Measurements from ENCODE around the gene NR3C2. TPM values are rescaled to one million over a fixed set of nuclear protein-coding genes. Genes with fewer than 3 reads are reported as not detected.

NR3C2 gene
- total and polyA plus RNA-seq, 3 experiments from 2014 or later: 5.7 to 7.3 (median 6.3) TPM

DNA sequence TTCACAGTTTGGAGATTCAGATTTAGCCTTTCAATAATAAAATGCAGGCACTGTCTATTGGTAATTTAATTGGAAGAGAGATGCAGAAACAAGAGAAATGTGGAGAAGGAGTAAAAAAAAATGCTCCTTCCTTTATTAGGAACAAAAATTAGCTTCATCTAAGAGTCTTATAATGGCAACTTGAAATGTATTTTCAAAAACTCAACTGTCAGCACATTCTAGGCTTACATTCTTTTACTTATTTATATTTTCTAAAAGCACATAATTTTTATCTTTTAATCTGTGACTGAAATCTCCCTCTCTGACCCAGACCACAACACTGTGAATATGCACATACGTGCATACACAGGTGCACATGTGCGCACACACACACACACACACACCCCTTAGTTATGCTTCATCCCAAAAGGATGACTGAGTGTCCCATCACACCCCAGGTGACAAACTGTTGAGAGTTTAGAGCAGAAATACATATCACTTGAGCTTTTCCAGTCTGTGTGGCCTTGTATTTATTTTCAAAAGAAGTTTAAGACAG is 29.7 kb downstream of the NR3C2 start:
- H3K4me1 Mint-ChIP-seq: peaks cover 32 to 68% (median 46%) of the 10 kb centered on the region in 3 donors
- no peaks in the 10 kb centered on the region for H3K9me3 ChIP-seq (ENCODE audit: low read length)
- DNase-seq: no peak
- ChIA-PET CTCF (no interaction called here), POLR2A (no interaction called here)
- H3K27me3 Mint-ChIP-seq: no peaks in the 10 kb centered on the region
- no peaks in the 10 kb centered on the region for H3K4me1 ChIP-seq (ENCODE audit: insufficient read depth, low read length)
- H3K36me3 ChIP-seq (ENCODE audit: insufficient read depth, low read length): no peaks in the 10 kb centered on the region
- H3K4me3 ChIP-seq (ENCODE audit: low read length): no peak overlapping the region
- H3K36me3 Mint-ChIP-seq: peaks cover 0 to 6% (median 0%) of the 10 kb centered on the region in 3 donors
- H3K27me3 ChIP-seq (ENCODE audit: insufficient read depth, low read length, poor library complexity, severe bottlenecking): no peaks in the 10 kb centered on the region
- no peak overlapping the region for H3K27ac Mint-ChIP-seq
- no peak overlapping the region for H3K4me3 Mint-ChIP-seq
- no peaks in the 10 kb centered on the region for H3K9me3 Mint-ChIP-seq
- H3K27ac ChIP-seq (ENCODE audit: low read depth, low read length): no peak overlapping the region

DNA sequence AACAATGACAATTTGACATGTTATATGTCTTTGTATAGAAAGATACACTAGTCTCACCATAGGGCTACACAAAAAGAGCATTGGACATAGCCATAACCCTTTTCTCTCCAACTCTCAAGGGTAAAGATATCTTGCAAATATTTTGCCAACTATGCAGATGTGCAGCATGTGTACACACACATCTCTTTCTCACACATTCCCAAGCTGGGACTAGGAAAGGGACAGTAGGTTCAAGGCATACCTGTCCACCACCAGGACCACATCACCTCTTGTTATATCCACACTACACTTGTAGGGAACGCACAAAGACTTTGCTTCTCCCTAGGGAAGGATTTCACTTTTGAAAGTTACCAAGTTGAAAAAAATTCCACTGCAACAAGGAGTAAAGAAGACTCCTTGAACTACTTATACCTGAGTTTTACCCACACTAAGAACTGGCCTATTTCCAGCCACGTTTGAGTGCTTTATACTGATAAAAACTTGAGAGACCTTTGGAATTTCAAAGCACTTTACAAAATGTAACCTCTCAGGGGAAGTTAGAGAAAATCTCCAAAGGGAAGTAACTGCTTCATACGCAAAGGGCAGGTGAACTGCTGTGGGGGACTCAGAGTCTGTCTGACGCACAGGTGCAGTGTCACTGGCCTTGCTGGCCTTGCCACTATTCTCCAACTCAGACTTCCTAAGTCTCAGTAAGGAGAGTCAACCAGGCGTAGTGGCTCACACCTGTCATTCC is 36.9 kb downstream of the NR3C2 start:
- no peak for DNase-seq
- H3K36me3 Mint-ChIP-seq: peaks cover 0 to 3% (median 0%) of the 10 kb centered on the region in 3 donors
- peaks cover 10 to 47% (median 13%) of the 10 kb centered on the region in 3 donors for H3K4me1 Mint-ChIP-seq
- POLR2A ChIA-PET: no interaction called here
- CTCF ChIA-PET: no interaction called here
- H3K4me3 ChIP-seq (ENCODE audit: low read length): no peak overlapping the region
- H3K4me1 ChIP-seq (ENCODE audit: insufficient read depth, low read length): no peaks in the 10 kb centered on the region
- H3K9me3 Mint-ChIP-seq: no peaks in the 10 kb centered on the region
- H3K4me3 Mint-ChIP-seq: no peak overlapping the region
- peak overlapping the region in 1 of 8 donors; percentile 6 for H3K27ac Mint-ChIP-seq
- H3K27me3 ChIP-seq (ENCODE audit: insufficient read depth, low read length, poor library complexity, severe bottlenecking): no peaks in the 10 kb centered on the region
- no peaks in the 10 kb centered on the region for H3K9me3 ChIP-seq (ENCODE audit: low read length)
- no peaks in the 10 kb centered on the region for H3K27me3 Mint-ChIP-seq
- H3K36me3 ChIP-seq (ENCODE audit: insufficient read depth, low read length): no peaks in the 10 kb centered on the region
- H3K27ac ChIP-seq (ENCODE audit: low read depth, low read length): no peak overlapping the region

DNA sequence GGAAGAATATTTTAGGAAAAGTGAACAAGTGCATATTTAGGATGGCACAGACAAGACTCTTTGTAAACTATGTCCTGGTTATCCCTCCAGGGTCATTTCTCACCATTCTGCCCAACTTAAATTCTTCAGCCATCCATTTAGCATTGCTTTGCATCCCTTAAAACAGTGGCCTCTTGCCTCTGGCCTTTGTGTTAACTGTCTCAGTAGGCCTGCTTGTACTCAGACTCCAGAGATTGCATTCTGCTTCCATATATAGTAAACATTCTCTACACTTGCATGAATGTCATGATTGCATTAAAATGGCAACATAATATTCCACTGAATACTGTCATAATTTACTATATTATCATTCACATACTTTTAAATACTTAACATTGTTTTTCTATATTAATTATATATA is 43.2 kb downstream of the NR3C2 start:
- H3K4me3 Mint-ChIP-seq: no peak overlapping the region
- H3K9me3 Mint-ChIP-seq: no peaks in the 10 kb centered on the region
- no peak overlapping the region for H3K27ac Mint-ChIP-seq
- DNase-seq: no peak
- Histone ChIP-seq H3K27me3 (ENCODE audit: insufficient read depth, low read length, poor library complexity, severe bottlenecking) (no peaks in the 10 kb centered on the region), H3K27ac (ENCODE audit: low read depth, low read length) (no peak overlapping the region), H3K36me3 (ENCODE audit: insufficient read depth, low read length) (no peaks in the 10 kb centered on the region), H3K4me1 (ENCODE audit: insufficient read depth, low read length) (no peaks in the 10 kb centered on the region), H3K9me3 (ENCODE audit: low read length) (no peaks in the 10 kb centered on the region), H3K4me3 (ENCODE audit: low read length) (no peak overlapping the region)
- POLR2A ChIA-PET: no interaction called here
- CTCF ChIA-PET: interaction anchor here (1.0 kb wide), 1 partner anchor 17 kb away, joined by 3 read pairs; no protein-coding TSS in a partner anchor
- H3K4me1 Mint-ChIP-seq: peaks cover 13 to 60% (median 23%) of the 10 kb centered on the region in 3 donors
- H3K36me3 Mint-ChIP-seq: no peaks in the 10 kb centered on the region
- no peaks in the 10 kb centered on the region for H3K27me3 Mint-ChIP-seq

GRCh38 chr4:148397771-148398170 is 44.4 kb downstream of the NR3C2 start:
- Histone ChIP-seq H3K27ac (ENCODE audit: low read depth, low read length) (no peak overlapping the region), H3K9me3 (ENCODE audit: low read length) (no peaks in the 10 kb centered on the region), H3K36me3 (ENCODE audit: insufficient read depth, low read length) (no peaks in the 10 kb centered on the region), H3K27me3 (ENCODE audit: insufficient read depth, low read length, poor library complexity, severe bottlenecking) (no peaks in the 10 kb centered on the region), H3K4me3 (ENCODE audit: low read length) (no peak overlapping the region), H3K4me1 (ENCODE audit: insufficient read depth, low read length) (no peaks in the 10 kb centered on the region)
- Mint-ChIP-seq H3K4me1 (peaks cover 13 to 64% (median 26%) of the 10 kb centered on the region in 3 donors), H3K27me3 (no peaks in the 10 kb centered on the region), H3K4me3 (no peak overlapping the region), H3K27ac (peak overlapping the region in 1 of 8 donors; percentile 7), H3K36me3 (no peaks in the 10 kb centered on the region), H3K9me3 (no peaks in the 10 kb centered on the region)
- DNase-seq: no peak
- CTCF ChIA-PET: no interaction called here
- POLR2A ChIA-PET: no interaction called here

- no peaks in the 10 kb centered on the region for H3K27me3 Mint-ChIP-seq
- Histone ChIP-seq H3K4me3 (ENCODE audit: low read length) (no peak overlapping the region), H3K36me3 (ENCODE audit: insufficient read depth, low read length) (no peaks in the 10 kb centered on the region), H3K4me1 (ENCODE audit: insufficient read depth, low read length) (no peaks in the 10 kb centered on the region), H3K9me3 (ENCODE audit: low read length) (no peaks in the 10 kb centered on the region), H3K27me3 (ENCODE audit: insufficient read depth, low read length, poor library complexity, severe bottlenecking) (no peaks in the 10 kb centered on the region), H3K27ac (ENCODE audit: low read depth, low read length) (no peak overlapping the region)
- H3K4me3 Mint-ChIP-seq: no peak overlapping the region
- ChIA-PET POLR2A (no interaction called here), CTCF (no interaction called here)
- no peaks in the 10 kb centered on the region for H3K36me3 Mint-ChIP-seq
- H3K27ac Mint-ChIP-seq: peak overlapping the region in 2 of 8 donors; percentile 32 to 50
- H3K9me3 Mint-ChIP-seq: no peaks in the 10 kb centered on the region
- no peak for DNase-seq
- peaks cover 16 to 68% (median 29%) of the 10 kb centered on the region in 3 donors for H3K4me1 Mint-ChIP-seq
These were observed 45.1 kb downstream of the NR3C2 start for GRCh38 chr4:148396986-148397673.

DNA sequence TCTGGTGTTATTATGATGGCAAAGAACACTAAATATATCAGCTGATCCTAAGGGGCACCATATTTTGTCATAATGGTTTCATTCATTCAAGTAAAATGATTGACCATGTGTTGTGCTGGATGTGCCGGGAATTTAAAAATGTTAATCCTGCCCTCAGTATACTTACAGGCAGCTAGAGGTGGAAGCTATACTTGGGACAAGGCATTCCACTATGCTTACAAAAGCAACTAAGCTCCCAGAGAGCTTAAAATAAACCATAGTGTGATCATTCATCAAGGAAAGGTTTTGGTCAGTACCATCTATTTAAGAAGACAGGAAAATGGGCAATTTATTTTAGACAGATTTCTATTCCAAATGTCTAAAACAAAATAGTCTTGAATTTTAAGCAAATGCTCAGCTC is 46.4 kb downstream of the NR3C2 start:
- Histone ChIP-seq H3K27ac (ENCODE audit: low read depth, low read length) (no peak overlapping the region), H3K9me3 (ENCODE audit: low read length) (no peaks in the 10 kb centered on the region), H3K36me3 (ENCODE audit: insufficient read depth, low read length) (no peaks in the 10 kb centered on the region), H3K4me3 (ENCODE audit: low read length) (no peak overlapping the region), H3K4me1 (ENCODE audit: insufficient read depth, low read length) (no peaks in the 10 kb centered on the region), H3K27me3 (ENCODE audit: insufficient read depth, low read length, poor library complexity, severe bottlenecking) (no peaks in the 10 kb centered on the region)
- POLR2A ChIA-PET: interaction anchor here (1.1 kb wide), 1 partner anchor 47 kb away, joined by 9 read pairs; no protein-coding TSS in a partner anchor
- Mint-ChIP-seq H3K36me3 (no peaks in the 10 kb centered on the region), H3K4me3 (no peak overlapping the region), H3K9me3 (no peaks in the 10 kb centered on the region), H3K27me3 (no peaks in the 10 kb centered on the region), H3K4me1 (peaks cover 19 to 72% (median 29%) of the 10 kb centered on the region in 3 donors), H3K27ac (no peak overlapping the region)
- CTCF ChIA-PET: no interaction called here
- no peak for DNase-seq

DNA sequence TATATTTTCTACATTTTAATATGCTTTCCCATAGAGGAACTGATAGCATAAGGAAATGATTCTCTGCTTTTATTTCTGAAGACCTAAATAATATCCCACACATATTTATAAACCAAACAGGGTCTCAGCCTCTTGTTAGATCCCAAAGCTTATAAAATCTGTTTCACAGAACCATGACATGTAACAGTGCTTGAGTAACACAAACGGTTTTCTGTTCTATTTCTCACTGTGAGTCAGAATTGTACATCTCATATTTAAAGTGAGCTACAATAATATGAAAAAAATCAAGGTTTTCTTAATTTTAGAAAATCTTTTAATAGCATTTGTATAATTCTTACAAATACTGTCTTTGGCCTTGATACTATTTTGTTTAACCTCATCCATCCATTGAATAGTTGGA is 51.2 kb downstream of the NR3C2 start:
- H3K4me1 ChIP-seq (ENCODE audit: insufficient read depth, low read length): peaks cover 3% of the 10 kb centered on the region
- peaks cover 0 to 1% (median 0%) of the 10 kb centered on the region in 3 donors for H3K36me3 Mint-ChIP-seq
- no peak overlapping the region for H3K4me3 Mint-ChIP-seq
- no peak overlapping the region for H3K27ac ChIP-seq (ENCODE audit: low read depth, low read length)
- H3K27me3 Mint-ChIP-seq: no peaks in the 10 kb centered on the region
- no peaks in the 10 kb centered on the region for H3K9me3 Mint-ChIP-seq
- H3K27ac Mint-ChIP-seq: no peak overlapping the region
- no peaks in the 10 kb centered on the region for H3K9me3 ChIP-seq (ENCODE audit: low read length)
- no peaks in the 10 kb centered on the region for H3K36me3 ChIP-seq (ENCODE audit: insufficient read depth, low read length)
- ChIA-PET CTCF (no interaction called here), POLR2A (no interaction called here)
- no peak for DNase-seq
- peaks cover 34 to 74% (median 37%) of the 10 kb centered on the region in 3 donors for H3K4me1 Mint-ChIP-seq
- H3K27me3 ChIP-seq (ENCODE audit: insufficient read depth, low read length, poor library complexity, severe bottlenecking): no peaks in the 10 kb centered on the region
- H3K4me3 ChIP-seq (ENCODE audit: low read length): no peak overlapping the region

DNA sequence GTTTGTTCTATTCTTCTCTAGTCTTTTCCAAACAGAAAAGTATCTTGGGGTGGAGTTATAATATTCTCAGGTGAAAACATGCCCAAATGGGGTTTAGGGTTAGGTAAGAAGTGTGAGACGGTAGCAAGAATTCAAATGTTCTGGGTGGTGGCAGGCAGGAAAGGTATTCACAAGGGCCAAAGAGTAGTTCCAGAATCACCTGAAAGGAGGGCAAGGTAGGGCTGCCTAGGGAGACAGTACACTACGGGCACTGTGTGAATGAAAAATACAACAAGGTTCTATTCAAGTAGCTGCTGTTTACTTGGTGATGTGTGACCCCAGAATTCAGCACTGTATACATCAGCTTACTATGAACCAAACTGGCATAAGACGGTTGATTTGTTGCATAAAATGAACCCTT is 51.9 kb downstream of the NR3C2 start:
- ChIA-PET POLR2A (no interaction called here), CTCF (no interaction called here)
- Mint-ChIP-seq H3K4me3 (no peak overlapping the region), H3K36me3 (peaks cover 0 to 1% (median 0%) of the 10 kb centered on the region in 3 donors), H3K27ac (peak overlapping the region in 2 of 8 donors; percentile 10 to 19), H3K9me3 (no peaks in the 10 kb centered on the region), H3K4me1 (peaks cover 40 to 74% (median 41%) of the 10 kb centered on the region in 3 donors), H3K27me3 (no peaks in the 10 kb centered on the region)
- Histone ChIP-seq H3K9me3 (ENCODE audit: low read length) (no peaks in the 10 kb centered on the region), H3K27me3 (ENCODE audit: insufficient read depth, low read length, poor library complexity, severe bottlenecking) (no peaks in the 10 kb centered on the region), H3K4me1 (ENCODE audit: insufficient read depth, low read length) (peaks cover 5% of the 10 kb centered on the region), H3K27ac (ENCODE audit: low read depth, low read length) (no peak overlapping the region), H3K36me3 (ENCODE audit: insufficient read depth, low read length) (no peaks in the 10 kb centered on the region), H3K4me3 (ENCODE audit: low read length) (no peak overlapping the region)
- DNase-seq: no peak

Measured in CD8-positive, alpha-beta memory T cell (primary cell).